ENCODE results near the gene TBC1D22A. TPM values are rescaled to one million over a fixed set of nuclear protein-coding genes. Genes with fewer than 3 reads are reported as not detected.

The TBC1D22A gene
- total and polyA plus RNA-seq, 9 of the 15 experiments (the other 6 are each of a cell fraction or from before 2014, with no cell fraction given), result 0.20 to 11.5 (median 5.2) TPM

DNA sequence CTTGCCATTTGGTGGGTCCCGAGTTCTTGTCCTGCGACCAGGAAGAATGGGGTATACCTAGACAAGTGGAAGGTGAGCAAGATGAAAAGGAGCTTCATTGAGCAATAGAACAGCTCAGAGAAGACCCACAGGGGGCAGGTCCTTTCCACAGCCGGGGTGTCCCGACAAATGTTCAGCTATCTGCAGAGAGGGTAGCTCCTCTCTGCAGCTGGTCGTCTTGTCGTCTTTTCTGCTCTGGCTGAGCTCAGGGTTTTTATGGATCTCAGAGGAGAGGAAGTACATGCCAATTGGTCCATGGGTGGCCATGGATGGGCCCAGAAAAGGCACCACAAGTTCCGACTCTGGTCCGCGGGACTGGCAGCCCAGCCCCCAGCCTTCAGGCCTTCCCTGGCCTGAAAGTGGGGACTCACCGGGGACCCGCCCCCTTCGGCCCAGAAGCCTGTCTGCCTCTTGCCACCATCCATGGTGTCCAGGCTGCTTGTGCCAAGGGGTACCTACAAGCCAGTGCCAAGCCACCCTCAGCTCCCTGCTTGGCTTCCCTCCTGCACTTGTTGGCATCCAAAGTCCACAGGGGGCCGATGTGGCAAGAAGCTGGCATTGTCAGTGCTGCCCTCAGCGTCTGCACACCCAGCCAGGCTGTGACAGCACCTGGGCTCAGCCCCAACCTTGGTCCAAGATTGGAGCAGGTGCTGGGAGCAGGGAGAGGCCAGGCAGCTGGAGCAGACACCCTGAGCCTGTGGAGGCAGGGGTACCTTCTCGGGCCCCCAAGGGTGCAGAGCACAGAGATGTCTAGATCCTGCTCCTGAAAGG lies 438.9 kb downstream of the TBC1D22A start (continued):
- no peak for TF ChIP-seq CHD7 (IDR thresholded peaks at IDR 0.05; ENCODE audit: low read depth, low read length)
- no peak for TF ChIP-seq HDAC1 (IDR thresholded peaks at IDR 0.05)
- TF ChIP-seq, protein P1, sequence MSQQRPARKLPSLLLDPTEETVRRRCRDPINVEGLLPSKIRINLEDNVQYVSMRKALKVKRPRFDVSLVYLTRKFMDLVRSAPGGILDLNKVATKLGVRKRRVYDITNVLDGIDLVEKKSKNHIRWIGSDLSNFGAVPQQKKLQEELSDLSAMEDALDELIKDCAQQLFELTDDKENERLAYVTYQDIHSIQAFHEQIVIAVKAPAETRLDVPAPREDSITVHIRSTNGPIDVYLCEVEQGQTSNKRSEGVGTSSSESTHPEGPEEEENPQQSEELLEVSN (IDR thresholded peaks at IDR 0.05; ENCODE audit: borderline replicate concordance in 1 of 2, extremely low read depth in 1 of 2, insufficient read depth in 1 of 2, insufficient read length in 1 of 2, low read depth in 1 of 2, low read length in 1 of 2, poor library complexity in 1 of 2, severe bottlenecking in 1 of 2), result no peak
- TF ChIP-seq, protein P2, sequence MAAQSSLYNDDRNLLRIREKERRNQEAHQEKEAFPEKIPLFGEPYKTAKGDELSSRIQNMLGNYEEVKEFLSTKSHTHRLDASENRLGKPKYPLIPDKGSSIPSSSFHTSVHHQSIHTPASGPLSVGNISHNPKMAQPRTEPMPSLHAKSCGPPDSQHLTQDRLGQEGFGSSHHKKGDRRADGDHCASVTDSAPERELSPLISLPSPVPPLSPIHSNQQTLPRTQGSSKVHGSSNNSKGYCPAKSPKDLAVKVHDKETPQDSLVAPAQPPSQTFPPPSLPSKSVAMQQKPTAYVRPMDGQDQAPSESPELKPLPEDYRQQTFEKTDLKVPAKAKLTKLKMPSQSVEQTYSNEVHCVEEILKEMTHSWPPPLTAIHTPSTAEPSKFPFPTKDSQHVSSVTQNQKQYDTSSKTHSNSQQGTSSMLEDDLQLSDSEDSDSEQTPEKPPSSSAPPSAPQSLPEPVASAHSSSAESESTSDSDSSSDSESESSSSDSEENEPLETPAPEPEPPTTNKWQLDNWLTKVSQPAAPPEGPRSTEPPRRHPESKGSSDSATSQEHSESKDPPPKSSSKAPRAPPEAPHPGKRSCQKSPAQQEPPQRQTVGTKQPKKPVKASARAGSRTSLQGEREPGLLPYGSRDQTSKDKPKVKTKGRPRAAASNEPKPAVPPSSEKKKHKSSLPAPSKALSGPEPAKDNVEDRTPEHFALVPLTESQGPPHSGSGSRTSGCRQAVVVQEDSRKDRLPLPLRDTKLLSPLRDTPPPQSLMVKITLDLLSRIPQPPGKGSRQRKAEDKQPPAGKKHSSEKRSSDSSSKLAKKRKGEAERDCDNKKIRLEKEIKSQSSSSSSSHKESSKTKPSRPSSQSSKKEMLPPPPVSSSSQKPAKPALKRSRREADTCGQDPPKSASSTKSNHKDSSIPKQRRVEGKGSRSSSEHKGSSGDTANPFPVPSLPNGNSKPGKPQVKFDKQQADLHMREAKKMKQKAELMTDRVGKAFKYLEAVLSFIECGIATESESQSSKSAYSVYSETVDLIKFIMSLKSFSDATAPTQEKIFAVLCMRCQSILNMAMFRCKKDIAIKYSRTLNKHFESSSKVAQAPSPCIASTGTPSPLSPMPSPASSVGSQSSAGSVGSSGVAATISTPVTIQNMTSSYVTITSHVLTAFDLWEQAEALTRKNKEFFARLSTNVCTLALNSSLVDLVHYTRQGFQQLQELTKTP (IDR thresholded peaks at IDR 0.05; ENCODE audit: low read depth in 1 of 2, partially characterized antibody in 2 of 2), result no peak
- TF ChIP-seq NFE2L1 (tag; IDR thresholded peaks at IDR 0.05; ENCODE audit: borderline replicate concordance, low read depth), result no peak
- no peak for TF ChIP-seq YBX1 (IDR thresholded peaks at IDR 0.05)
- no peak for TF ChIP-seq FOXK2 (conservative IDR thresholded peaks at IDR 0.05 in 1 of 2, IDR thresholded peaks at IDR 0.05 in 1 of 2; ENCODE audit: low read depth in 2 of 2)

Data from K562 (cell line).